Loucy (cell line): ENCODE results near the gene BSN.

Experiments
- EZH2phosphoT487 ChIP-seq: fragments of 200-600 bp; IDR thresholded peaks from 2 replicates; pipeline ENCODE4 v1.6.1; 2018; ENCODE audit warnings: antibody characterized with exemption, mild to moderate bottlenecking, moderate library complexity, borderline replicate concordance
- TF ChIP-seq, protein P1 (sequence below): fragments of 200-600 bp; sonication (generic); conservative IDR thresholded peaks from 2 replicates; pipeline ENCODE4 v1.5.1; 2014; ENCODE audit warnings: mild to moderate bottlenecking, antibody characterized with exemption, low read length

DNA sequence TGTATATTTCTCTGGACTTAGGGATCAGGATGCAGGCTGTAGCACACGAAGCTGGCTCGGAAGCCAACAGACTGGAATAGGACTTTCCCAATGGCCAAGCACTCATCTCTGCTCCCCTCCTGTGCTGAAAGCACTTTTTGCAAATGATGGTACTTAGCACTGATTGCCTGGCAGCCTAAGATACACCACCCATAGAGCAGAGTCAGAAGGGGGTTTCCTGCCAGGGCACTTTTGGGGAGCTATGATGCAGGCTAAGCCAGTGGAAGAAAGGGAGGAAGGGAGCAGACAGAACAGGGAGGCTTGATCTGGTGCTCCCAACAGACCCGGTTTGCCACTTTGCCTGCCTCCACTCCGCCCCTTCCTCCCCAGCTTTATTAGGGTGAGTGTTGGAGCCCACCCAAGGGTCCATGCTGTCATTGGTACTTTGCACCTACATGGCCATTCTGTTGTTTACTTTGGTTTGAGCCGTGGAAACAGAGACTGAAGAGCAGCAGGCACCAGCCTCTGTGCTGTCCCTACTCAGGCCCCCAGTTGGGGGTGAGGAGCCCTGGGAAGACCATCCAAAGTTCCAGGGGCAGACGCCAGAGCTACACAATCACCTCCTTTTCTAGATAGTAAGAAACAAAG lies 15.9 kb downstream of the BSN start:
- TF ChIP-seq, protein P1, sequence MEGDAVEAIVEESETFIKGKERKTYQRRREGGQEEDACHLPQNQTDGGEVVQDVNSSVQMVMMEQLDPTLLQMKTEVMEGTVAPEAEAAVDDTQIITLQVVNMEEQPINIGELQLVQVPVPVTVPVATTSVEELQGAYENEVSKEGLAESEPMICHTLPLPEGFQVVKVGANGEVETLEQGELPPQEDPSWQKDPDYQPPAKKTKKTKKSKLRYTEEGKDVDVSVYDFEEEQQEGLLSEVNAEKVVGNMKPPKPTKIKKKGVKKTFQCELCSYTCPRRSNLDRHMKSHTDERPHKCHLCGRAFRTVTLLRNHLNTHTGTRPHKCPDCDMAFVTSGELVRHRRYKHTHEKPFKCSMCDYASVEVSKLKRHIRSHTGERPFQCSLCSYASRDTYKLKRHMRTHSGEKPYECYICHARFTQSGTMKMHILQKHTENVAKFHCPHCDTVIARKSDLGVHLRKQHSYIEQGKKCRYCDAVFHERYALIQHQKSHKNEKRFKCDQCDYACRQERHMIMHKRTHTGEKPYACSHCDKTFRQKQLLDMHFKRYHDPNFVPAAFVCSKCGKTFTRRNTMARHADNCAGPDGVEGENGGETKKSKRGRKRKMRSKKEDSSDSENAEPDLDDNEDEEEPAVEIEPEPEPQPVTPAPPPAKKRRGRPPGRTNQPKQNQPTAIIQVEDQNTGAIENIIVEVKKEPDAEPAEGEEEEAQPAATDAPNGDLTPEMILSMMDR = no peak
- no peak for TF ChIP-seq EZH2phosphoT487
